H1 (cell line): ENCODE results near the gene GPR143.

Source experiments
- ATF2 ChIP-seq: IDR thresholded peaks from 2 replicates; pipeline ENCODE4 v1.6.1; 2012; ENCODE audit warnings: low read length, inconsistent platforms
- EGR1 ChIP-seq: IDR thresholded peaks from 2 replicates; pipeline ENCODE4 v1.6.1; 2011; ENCODE audit warnings: low read depth, low read length, borderline replicate concordance
- GABPA ChIP-seq: IDR thresholded peaks from 2 replicates; pipeline ENCODE4 v1.6.1; 2011; ENCODE audit warnings: mild to moderate bottlenecking, low read length, moderate library complexity, borderline replicate concordance; ENCODE audit not compliant: insufficient read depth
- KDM1A ChIP-seq: fragments of 200-600, 300-600 bp; sonication (generic); IDR thresholded peaks from 2 replicates; pipeline ENCODE4 v1.7.1; 2016; ENCODE audit warnings: mild to moderate bottlenecking, low read length, borderline replicate concordance
- PHF8 ChIP-seq: fragments of 200-600 bp; sonication (generic); conservative IDR thresholded peaks from 2 replicates; pipeline ENCODE4 v1.7.1; 2012; ENCODE audit warnings: low read depth, mild to moderate bottlenecking, inconsistent platforms, low read length, moderate library complexity
- POLR2A ChIP-seq, 2 experiments: IDR thresholded peaks; 1 replicate in 1 of 2; 2 replicates in 1 of 2; pipeline ENCODE4 v1.6.1; 2011; ENCODE audit warnings: low read depth in 2 of 2, low read length in 2 of 2, mild to moderate bottlenecking in 2 of 2; ENCODE audit errors: control extremely low read depth in 1 of 2
- POLR2AphosphoS5 ChIP-seq: IDR thresholded peaks from 2 replicates; pipeline ENCODE4 v1.6.1; 2011; ENCODE audit warnings: low read depth, low read length
- SP1 ChIP-seq: IDR thresholded peaks from 2 replicates; pipeline ENCODE4 v1.6.1; 2011; ENCODE audit warnings: low read depth, low read length
- TCF12 ChIP-seq: IDR thresholded peaks from 2 replicates; pipeline ENCODE4 v1.6.1; 2011; ENCODE audit warnings: low read depth, mild to moderate bottlenecking, low read length
- TF ChIP-seq, protein P1 (sequence below), 3 experiments: IDR thresholded peaks; 1 replicate in 2 of 3; 2 replicates in 1 of 3; pipeline versions ENCODE4 v1.5.1 to v1.6.1; 2011; ENCODE audit warnings: low read length in 3 of 3, mild to moderate bottlenecking in 3 of 3, inconsistent platforms in 2 of 3, low read depth in 1 of 3, moderate library complexity in 1 of 3; ENCODE audit not compliant: insufficient read depth in 1 of 3; ENCODE audit errors: control extremely low read depth in 1 of 3

DNA sequence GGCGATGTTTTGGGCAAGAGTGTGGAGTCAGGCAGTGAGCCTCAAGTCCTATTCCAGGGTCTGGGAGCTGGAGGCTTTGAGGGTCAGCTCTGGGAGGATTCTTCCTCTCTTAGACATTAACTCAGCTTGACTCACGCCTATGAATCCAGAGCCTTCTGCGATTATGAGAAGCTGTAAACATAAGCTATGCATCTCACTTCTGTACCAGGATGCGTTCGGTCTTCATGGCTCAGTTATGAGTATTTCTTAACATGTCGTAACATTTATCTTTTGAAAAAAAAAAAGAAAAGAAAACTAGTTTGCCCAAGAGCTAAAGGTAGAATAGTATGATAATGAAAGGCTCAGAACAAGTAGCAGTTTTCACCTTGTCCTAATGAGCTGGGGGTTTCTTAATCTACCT, 25.2 kb upstream of the GPR143 start:
- TF ChIP-seq, protein P1, sequence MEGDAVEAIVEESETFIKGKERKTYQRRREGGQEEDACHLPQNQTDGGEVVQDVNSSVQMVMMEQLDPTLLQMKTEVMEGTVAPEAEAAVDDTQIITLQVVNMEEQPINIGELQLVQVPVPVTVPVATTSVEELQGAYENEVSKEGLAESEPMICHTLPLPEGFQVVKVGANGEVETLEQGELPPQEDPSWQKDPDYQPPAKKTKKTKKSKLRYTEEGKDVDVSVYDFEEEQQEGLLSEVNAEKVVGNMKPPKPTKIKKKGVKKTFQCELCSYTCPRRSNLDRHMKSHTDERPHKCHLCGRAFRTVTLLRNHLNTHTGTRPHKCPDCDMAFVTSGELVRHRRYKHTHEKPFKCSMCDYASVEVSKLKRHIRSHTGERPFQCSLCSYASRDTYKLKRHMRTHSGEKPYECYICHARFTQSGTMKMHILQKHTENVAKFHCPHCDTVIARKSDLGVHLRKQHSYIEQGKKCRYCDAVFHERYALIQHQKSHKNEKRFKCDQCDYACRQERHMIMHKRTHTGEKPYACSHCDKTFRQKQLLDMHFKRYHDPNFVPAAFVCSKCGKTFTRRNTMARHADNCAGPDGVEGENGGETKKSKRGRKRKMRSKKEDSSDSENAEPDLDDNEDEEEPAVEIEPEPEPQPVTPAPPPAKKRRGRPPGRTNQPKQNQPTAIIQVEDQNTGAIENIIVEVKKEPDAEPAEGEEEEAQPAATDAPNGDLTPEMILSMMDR (IDR thresholded peaks at IDR 0.05; ENCODE audit: control extremely low read depth in 1 of 3, insufficient read depth in 1 of 3, low read depth in 1 of 3, low read length in 3 of 3), result no peak
- no peak for TF ChIP-seq POLR2A (IDR thresholded peaks at IDR 0.05; ENCODE audit: control extremely low read depth in 1 of 2, low read depth in 2 of 2, low read length in 2 of 2)
- no peak for TF ChIP-seq PHF8
- no peak for TF ChIP-seq KDM1A
- no peak for TF ChIP-seq TCF12
- no peak for TF ChIP-seq ATF2
- no peak for TF ChIP-seq SP1
- no peak for TF ChIP-seq EGR1
- TF ChIP-seq POLR2AphosphoS5, result no peak
- no peak for TF ChIP-seq GABPA
